Measurements from ENCODE around the gene ITGA1.

Gene ITGA1

DNA sequence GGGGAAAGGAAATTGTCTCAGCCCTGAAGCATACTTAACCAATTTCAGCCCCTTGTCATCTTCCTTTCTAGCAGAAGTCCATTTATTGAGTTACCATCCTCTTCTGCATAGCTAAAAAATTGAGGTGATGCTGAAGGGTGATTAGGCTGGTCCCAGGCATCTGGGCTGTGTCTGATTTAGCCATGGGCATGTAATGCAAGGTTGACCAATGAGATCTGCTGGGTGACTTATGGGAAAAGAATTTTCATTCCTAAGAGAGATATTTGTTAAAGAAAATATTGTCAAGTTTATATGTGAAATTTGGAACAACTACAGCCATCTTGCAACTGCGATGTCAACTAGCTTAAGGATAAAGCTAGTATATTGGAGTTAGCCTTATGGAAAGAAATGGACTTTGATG, 206.6 kb downstream of the ITGA1 start:
- intact Hi-C loops (cut with DNase I; ENCODE audit: low total_unique reads) = no loop called here
- no peaks in the 10 kb centered on the region for H3K27me3 ChIP-seq

DNA sequence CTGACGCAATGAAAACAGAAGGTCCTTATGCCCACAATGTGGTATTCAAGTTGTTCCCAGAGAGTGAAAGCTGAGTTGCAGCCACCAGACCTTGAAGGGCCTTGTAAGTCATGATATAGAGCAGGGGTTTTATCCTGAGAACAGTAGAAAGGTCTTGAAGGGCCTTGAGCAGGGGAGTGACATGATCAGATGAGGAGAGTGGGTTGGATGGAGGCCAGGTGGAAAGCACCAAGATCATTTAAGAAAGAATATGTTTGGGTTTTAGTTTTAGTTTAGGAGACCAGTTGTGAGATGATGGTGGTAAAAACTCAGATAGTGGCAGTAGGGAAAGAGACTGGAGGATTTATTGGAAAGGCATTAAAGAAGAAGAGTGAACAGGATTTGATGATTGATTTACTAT, 207.4 kb downstream of the ITGA1 start:
- no peak overlapping the region for H3K27ac ChIP-seq
- no peaks in the 10 kb centered on the region for H3K27me3 ChIP-seq
- TF ChIP-seq, protein P1, sequence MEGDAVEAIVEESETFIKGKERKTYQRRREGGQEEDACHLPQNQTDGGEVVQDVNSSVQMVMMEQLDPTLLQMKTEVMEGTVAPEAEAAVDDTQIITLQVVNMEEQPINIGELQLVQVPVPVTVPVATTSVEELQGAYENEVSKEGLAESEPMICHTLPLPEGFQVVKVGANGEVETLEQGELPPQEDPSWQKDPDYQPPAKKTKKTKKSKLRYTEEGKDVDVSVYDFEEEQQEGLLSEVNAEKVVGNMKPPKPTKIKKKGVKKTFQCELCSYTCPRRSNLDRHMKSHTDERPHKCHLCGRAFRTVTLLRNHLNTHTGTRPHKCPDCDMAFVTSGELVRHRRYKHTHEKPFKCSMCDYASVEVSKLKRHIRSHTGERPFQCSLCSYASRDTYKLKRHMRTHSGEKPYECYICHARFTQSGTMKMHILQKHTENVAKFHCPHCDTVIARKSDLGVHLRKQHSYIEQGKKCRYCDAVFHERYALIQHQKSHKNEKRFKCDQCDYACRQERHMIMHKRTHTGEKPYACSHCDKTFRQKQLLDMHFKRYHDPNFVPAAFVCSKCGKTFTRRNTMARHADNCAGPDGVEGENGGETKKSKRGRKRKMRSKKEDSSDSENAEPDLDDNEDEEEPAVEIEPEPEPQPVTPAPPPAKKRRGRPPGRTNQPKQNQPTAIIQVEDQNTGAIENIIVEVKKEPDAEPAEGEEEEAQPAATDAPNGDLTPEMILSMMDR (IDR thresholded peaks at IDR 0.05) = no peak
- peaks cover 0 to 4% (median 2%) of the 10 kb centered on the region in 4 donors for H3K4me1 ChIP-seq
- H3K36me3 ChIP-seq = no peaks in the 10 kb centered on the region
- intact Hi-C loops (cut with DNase I; ENCODE audit: low total_unique reads) = no loop called here
- H3K4me3 ChIP-seq = no peak overlapping the region
- no peaks in the 10 kb centered on the region for H3K9me3 ChIP-seq
- DNase-seq = no peak

More for the DNA sequence above, 206.6 kb downstream of the ITGA1 start:
- no peak for DNase-seq
- H3K9me3 ChIP-seq = no peaks in the 10 kb centered on the region
- H3K36me3 ChIP-seq = no peaks in the 10 kb centered on the region
- no peak overlapping the region for H3K4me3 ChIP-seq
- TF ChIP-seq, protein P1 (IDR thresholded peaks at IDR 0.05) = no peak
- no peak overlapping the region for H3K27ac ChIP-seq
- H3K4me1 ChIP-seq = peaks cover 0 to 8% (median 5%) of the 10 kb centered on the region in 4 donors

DNA sequence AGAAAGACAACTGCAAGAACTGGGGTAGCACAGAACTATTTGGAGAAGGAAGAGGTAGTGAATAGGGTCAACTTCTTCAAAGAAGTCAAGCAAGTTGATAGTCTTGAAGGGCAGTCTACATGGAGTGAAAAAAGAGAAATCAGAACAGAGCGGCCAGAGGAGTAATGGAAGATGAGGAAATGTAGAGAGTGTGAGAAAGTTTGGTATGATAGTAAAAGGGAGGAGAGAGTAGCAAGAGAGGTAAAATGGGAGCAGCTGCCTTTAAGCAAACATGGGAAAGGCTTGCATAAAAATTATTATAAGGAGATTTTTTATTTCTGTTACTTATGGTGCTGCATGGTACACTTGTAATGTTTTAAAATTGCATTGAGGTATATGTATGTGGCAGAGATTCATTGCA, 208.2 kb downstream of the ITGA1 start:
- no peak for DNase-seq
- Histone ChIP-seq H3K4me3 (no peak overlapping the region), H3K36me3 (no peaks in the 10 kb centered on the region), H3K4me1 (no peaks in the 10 kb centered on the region), H3K9me3 (no peaks in the 10 kb centered on the region), H3K27ac (no peak overlapping the region), H3K27me3 (no peaks in the 10 kb centered on the region)
- intact Hi-C loops (cut with DNase I; ENCODE audit: low total_unique reads) = no loop called here
- TF ChIP-seq, protein P1 (IDR thresholded peaks at IDR 0.05) = no peak

DNA sequence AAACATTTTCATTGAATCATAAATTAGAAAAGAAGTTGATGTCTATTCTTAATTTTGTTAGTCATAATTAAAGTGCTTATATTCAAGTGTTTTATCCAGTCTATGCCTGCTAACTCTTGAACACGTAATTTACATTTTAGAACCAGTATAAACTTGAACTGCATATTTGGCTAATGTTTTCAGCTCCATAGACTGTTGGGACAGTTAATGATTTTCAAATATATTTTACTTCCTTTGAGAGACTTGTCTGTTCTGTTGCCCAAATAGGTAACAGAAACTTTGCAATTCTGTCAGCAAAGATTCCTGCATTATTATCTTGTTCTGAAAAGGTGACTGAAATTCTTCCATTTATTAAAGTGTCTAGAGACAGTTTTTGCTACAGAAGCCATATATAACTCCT, 209.3 kb downstream of the ITGA1 start:
- Histone ChIP-seq H3K4me3 (no peak overlapping the region), H3K27me3 (no peaks in the 10 kb centered on the region), H3K9me3 (no peaks in the 10 kb centered on the region), H3K4me1 (no peaks in the 10 kb centered on the region), H3K36me3 (no peaks in the 10 kb centered on the region), H3K27ac (no peak overlapping the region)
- DNase-seq = no peak
- intact Hi-C loops (cut with DNase I; ENCODE audit: low total_unique reads) = no loop called here
- TF ChIP-seq, protein P1 (IDR thresholded peaks at IDR 0.05) = no peak

DNA sequence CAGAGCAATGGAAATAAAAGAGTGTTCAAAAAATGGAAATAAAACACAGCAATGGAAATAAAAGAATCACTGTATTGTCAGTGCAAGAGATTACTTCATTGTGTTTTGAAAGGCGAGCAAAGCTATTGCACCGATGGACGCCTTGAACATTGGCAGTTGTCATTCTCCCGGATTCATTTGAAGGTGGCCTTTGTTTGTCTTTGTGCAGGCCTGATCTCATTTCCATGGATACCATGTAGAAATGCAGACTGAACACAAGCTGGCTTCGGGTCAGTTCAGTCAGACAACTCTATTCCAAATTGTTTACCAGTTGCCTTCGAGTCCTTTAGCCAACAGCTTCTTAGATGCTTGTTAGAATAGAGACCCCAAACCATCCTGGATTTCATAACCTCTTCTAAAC, 209.7 kb downstream of the ITGA1 start:
- no peak overlapping the region for H3K4me3 ChIP-seq
- intact Hi-C loops (cut with DNase I; ENCODE audit: low total_unique reads) = no loop called here
- H3K4me1 ChIP-seq = no peaks in the 10 kb centered on the region
- no peak for DNase-seq
- TF ChIP-seq, protein P1 (IDR thresholded peaks at IDR 0.05) = no peak
- H3K27me3 ChIP-seq = no peaks in the 10 kb centered on the region
- H3K27ac ChIP-seq = no peak overlapping the region
- no peaks in the 10 kb centered on the region for H3K9me3 ChIP-seq
- H3K36me3 ChIP-seq = no peaks in the 10 kb centered on the region
